Peyer's patch (tissue), 4 donors: ENCODE measurements around the gene CDON.

Source experiments
- POLR2A ChIP-seq, 2 donors: fragments of 450-650 bp; IDR thresholded peaks; one replicate each; pipeline ENCODE4 v1.5.1; 2017; ENCODE audit warnings: antibody characterized with exemption in 2 of 2, mild to moderate bottlenecking in 2 of 2, moderate library complexity in 2 of 2
- TF ChIP-seq, protein P1 (sequence below), 6 experiments: fragments of 450-650 bp in 4 of 6; fragments of 200-600 bp in 2 of 6; sonication (generic) in 1 of 6; IDR thresholded peaks; one replicate each; pipeline ENCODE4 v1.5.1; 2017 to 2019; ENCODE audit warnings: antibody characterized with exemption in 6 of 6, mild to moderate bottlenecking in 3 of 6, moderate library complexity in 1 of 6

DNA sequence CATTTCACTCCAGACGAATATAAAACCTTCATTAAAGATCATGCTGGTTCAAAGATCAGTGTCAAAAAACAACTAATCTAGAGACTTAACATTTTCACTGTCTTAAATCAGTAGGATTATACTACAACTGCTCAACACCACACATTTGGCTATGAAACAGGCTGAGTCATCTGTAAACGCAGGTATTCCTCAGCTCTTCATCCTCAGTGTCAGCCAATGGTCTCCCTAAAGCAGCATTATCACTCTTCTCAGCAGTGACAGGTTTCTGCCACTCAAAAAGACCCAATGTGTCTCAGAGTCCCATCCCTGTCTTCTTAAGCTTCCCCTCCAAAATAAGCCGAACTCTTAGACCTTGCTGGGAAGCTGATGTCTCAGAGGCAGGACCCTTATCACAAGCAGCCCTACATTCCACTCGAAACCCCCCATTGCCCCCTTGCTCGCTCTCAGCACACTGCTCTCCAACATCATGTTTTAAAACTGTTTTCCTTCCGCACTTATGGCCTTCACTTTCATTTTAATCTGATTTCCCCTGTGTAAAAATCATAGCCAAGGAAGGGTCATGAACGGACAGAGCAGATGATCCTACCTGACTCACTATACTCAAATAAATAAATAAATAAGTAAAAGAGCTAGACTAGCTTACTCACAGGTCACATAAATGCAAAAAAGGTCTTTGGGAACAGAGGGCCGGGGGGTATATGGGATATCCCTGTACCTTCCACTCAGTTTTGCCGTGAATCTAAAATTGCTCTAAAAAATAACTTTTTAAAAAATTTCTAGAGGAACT lies 23.0 kb downstream of the CDON start:
- TF ChIP-seq, protein P1, sequence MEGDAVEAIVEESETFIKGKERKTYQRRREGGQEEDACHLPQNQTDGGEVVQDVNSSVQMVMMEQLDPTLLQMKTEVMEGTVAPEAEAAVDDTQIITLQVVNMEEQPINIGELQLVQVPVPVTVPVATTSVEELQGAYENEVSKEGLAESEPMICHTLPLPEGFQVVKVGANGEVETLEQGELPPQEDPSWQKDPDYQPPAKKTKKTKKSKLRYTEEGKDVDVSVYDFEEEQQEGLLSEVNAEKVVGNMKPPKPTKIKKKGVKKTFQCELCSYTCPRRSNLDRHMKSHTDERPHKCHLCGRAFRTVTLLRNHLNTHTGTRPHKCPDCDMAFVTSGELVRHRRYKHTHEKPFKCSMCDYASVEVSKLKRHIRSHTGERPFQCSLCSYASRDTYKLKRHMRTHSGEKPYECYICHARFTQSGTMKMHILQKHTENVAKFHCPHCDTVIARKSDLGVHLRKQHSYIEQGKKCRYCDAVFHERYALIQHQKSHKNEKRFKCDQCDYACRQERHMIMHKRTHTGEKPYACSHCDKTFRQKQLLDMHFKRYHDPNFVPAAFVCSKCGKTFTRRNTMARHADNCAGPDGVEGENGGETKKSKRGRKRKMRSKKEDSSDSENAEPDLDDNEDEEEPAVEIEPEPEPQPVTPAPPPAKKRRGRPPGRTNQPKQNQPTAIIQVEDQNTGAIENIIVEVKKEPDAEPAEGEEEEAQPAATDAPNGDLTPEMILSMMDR (IDR thresholded peaks at IDR 0.05): no peak
- TF ChIP-seq POLR2A (IDR thresholded peaks at IDR 0.05): no peak
